Right atrium auricular region (tissue), 2 donors: Measurements from ENCODE around the gene KRT1. TPM values are rescaled to one million over a fixed set of nuclear protein-coding genes. Genes with fewer than 3 reads are reported as not detected.

ENCODE experiments used
- DNase-seq: peaks from one replicate; pipeline ENCODE4 v3.0.0-alpha.2; 2019; ENCODE audit warnings: low spot score
- H3K27ac ChIP-seq, 2 donors: fragments of 200-600 bp; sonication (generic); 1 replicate in 1 of 2; 2 replicates in 1 of 2; pipeline ENCODE4 v1.5.1; 2016 to 2019
- H3K27me3 ChIP-seq, 2 donors: fragments of 200-600 bp; sonication (generic); one replicate each; pipeline versions ENCODE4 v1.5.1 to v1.6.0; 2017 to 2019
- H3K36me3 ChIP-seq: fragments of 200-600 bp; sonication (generic); one replicate; pipeline ENCODE4 v1.5.1; 2016
- H3K4me1 ChIP-seq, 2 donors: fragments of 200-600 bp; sonication (generic); one replicate each; pipeline versions ENCODE4 v1.5.1 to v1.6.0; 2017 to 2019
- H3K4me3 ChIP-seq, 2 donors: fragments of 200-600 bp; sonication (generic); 1 replicate in 1 of 2; 2 replicates in 1 of 2; pipeline ENCODE4 v1.5.1; 2017 to 2019; ENCODE audit warnings: mild to moderate bottlenecking in 1 of 2, moderate library complexity in 1 of 2
- H3K9me3 ChIP-seq, 2 donors: fragments of 200-600 bp; sonication (generic); one replicate each; pipeline ENCODE4 v1.5.1; 2019
- total RNA-seq, 2 donors: library from RNA; depleted of rRNA; stranded (reverse); fragments of >200 nt; gene quantifications; one replicate each; pipeline ENCODE4 v1.1.0, GENCODE V29; 2016
- TF ChIP-seq, protein P1 (sequence below), 2 donors: fragments of 200-600 bp; sonication (generic); IDR thresholded peaks; one replicate each; pipeline ENCODE4 v1.5.1; 2019; ENCODE audit warnings: antibody characterized with exemption in 2 of 2

Gene KRT1
- total RNA-seq, 2 donors from 2014 or later, result not detected

DNA sequence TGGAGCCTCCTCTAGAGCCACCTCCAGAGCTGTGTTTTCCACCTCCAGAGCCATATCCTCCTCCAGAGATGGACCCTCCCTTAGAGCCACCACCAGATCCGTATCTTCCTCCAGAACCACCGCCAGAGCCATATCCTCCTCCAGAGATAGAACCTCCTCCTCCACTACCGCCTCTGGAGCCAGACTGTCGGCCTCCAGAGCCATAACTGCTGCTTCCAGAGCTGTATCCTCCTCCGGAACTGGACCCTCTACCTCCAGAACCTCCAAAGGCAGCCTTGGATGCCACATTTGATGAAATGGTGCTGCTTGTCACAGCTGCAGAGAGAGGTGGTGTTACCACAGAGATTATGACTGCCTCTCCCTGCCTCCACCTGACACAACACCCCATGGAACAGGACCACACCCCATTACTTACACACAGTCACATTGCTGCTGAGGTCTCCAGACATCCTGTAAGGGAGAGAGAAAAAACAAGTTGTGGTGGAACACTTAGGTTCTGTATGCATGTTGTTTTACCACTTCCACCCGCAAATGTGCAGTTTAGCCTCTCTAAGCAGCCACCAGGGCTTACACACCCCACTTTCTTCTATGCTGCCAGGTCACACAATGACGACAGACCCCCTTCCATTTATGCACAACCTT, 35.0 kb downstream of the KRT1 start:
- no peak overlapping the region for H3K27ac ChIP-seq
- no peak for DNase-seq
- H3K27me3 ChIP-seq, result no peaks in the 10 kb centered on the region
- H3K9me3 ChIP-seq, result no peaks in the 10 kb centered on the region
- no peaks in the 10 kb centered on the region for H3K36me3 ChIP-seq
- H3K4me3 ChIP-seq, result no peak overlapping the region
- no peaks in the 10 kb centered on the region for H3K4me1 ChIP-seq
- TF ChIP-seq, protein P1, sequence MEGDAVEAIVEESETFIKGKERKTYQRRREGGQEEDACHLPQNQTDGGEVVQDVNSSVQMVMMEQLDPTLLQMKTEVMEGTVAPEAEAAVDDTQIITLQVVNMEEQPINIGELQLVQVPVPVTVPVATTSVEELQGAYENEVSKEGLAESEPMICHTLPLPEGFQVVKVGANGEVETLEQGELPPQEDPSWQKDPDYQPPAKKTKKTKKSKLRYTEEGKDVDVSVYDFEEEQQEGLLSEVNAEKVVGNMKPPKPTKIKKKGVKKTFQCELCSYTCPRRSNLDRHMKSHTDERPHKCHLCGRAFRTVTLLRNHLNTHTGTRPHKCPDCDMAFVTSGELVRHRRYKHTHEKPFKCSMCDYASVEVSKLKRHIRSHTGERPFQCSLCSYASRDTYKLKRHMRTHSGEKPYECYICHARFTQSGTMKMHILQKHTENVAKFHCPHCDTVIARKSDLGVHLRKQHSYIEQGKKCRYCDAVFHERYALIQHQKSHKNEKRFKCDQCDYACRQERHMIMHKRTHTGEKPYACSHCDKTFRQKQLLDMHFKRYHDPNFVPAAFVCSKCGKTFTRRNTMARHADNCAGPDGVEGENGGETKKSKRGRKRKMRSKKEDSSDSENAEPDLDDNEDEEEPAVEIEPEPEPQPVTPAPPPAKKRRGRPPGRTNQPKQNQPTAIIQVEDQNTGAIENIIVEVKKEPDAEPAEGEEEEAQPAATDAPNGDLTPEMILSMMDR (IDR thresholded peaks at IDR 0.05), result no peak

DNA sequence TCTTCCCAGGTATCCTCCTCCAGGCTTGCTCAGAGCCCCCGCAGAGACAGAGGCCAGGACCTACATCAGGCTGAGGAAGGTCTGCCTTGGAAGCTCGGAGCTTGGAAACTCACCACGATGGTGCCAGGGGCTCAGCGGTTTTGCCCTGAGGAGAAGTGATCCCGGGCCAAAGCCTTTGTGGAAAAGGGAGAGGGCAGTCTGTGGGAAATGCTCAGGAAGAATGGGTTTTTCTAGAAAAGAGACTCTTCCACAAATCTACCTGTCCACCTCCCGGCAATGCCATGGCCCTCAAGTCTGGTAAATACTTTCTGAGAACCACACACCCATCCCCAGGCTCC, 36.2 kb downstream of the KRT1 start:
- Histone ChIP-seq H3K4me1 (no peaks in the 10 kb centered on the region), H3K4me3 (no peak overlapping the region), H3K36me3 (no peaks in the 10 kb centered on the region), H3K27ac (no peak overlapping the region), H3K9me3 (no peaks in the 10 kb centered on the region), H3K27me3 (no peaks in the 10 kb centered on the region)
- TF ChIP-seq, protein P1 (IDR thresholded peaks at IDR 0.05), result no peak
- peak; percentile 38 for DNase-seq

DNA sequence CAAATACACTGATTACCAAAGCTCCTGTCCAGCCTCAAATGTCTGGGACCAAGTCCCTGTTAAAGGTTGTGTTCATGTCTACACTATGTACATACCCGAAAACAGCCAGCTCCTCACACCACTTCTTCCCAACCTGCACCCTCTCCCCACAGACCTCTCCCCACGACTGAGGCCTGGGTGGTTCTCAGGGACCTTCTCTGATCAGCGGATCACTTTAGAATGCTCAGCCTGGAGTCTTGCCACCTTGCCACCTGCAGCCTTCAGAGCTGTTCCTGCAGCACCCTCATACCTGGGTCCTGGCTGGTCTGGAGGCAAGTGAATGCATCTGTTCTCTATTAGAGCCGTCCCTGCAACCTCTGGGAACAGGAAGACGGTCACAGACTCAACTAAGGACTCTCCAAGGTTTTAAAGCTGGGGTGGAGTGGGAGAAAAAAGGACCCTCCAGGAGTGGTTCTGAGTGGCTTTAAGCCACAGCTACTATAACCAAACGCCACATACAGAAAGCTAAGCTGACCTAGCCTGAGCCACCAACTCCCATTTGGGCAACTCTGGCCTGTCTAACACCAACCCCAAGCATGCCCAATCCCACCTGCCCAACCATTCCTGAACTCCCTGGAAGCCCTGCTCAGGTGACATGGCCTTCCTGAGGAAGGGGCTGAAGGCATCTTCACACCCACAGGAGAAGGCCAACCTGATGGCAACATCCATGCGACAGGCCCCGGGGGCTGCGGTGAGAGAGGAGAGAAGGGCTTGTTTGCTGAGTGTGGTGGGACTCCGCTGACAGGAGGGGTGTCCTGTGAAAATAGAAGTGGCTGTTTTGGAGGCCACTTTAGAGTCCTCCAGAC, 36.8 kb downstream of the KRT1 start:
- no peaks in the 10 kb centered on the region for H3K27me3 ChIP-seq
- peak; percentile 40 for DNase-seq
- H3K27ac ChIP-seq, result no peak overlapping the region
- TF ChIP-seq, protein P1 (IDR thresholded peaks at IDR 0.05), result no peak
- no peaks in the 10 kb centered on the region for H3K4me1 ChIP-seq
- no peaks in the 10 kb centered on the region for H3K36me3 ChIP-seq
- H3K4me3 ChIP-seq, result no peak overlapping the region
- no peaks in the 10 kb centered on the region for H3K9me3 ChIP-seq

DNA sequence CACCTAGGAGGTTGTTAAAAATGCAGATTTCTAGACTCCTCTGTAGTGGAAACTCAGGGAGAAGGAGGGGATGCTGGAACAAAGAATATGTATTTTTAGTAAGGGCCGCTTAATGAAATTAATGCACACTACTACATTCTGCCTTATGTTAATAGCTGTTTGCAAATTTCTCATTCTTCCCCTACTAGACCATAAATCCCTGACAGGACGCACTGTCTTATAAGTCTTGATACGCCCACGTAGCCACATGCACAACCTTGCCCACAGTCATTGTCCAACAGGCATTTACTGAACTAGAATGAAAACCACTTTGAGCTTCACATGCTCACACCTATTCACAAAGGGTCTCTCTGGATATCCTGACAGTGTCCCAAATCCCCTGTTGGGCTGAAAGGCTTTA, 38.7 kb downstream of the KRT1 start:
- H3K4me3 ChIP-seq, result no peak overlapping the region
- no peaks in the 10 kb centered on the region for H3K4me1 ChIP-seq
- no peak overlapping the region for H3K27ac ChIP-seq
- TF ChIP-seq, protein P1 (IDR thresholded peaks at IDR 0.05), result no peak
- peak; percentile 23 for DNase-seq
- H3K36me3 ChIP-seq, result no peaks in the 10 kb centered on the region
- H3K27me3 ChIP-seq, result no peaks in the 10 kb centered on the region
- no peaks in the 10 kb centered on the region for H3K9me3 ChIP-seq

DNA sequence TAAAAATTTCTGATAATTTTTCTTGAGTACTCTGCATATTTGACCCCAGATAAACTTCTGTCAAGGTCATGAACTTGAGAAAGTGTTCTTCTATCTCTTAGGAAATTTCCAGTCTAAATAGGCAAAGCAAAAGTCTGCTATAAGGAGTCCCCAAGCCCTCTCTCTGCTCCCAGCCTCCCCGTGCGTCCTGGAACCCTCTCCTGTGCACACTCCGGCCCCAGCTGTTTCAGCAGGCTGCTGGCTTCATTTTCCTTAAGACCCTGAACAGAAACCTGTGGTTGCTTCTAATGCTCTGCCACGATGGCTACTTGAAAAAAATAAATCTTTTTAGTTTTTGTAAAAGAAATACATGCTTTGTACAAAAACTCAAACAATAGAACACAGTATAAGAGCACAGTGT, 42.9 kb downstream of the KRT1 start:
- H3K9me3 ChIP-seq, result no peaks in the 10 kb centered on the region
- H3K27me3 ChIP-seq, result no peaks in the 10 kb centered on the region
- H3K36me3 ChIP-seq, result no peaks in the 10 kb centered on the region
- no peak for DNase-seq
- no peak overlapping the region for H3K27ac ChIP-seq
- TF ChIP-seq, protein P1 (IDR thresholded peaks at IDR 0.05), result no peak
- no peak overlapping the region for H3K4me3 ChIP-seq
- no peaks in the 10 kb centered on the region for H3K4me1 ChIP-seq
